Measurements from ENCODE around the gene DUOXA1. TPM values are rescaled to one million over a fixed set of nuclear protein-coding genes. Genes with fewer than 3 reads are reported as not detected.

DUOXA1 gene
- total and polyA plus RNA-seq, 9 of the 15 experiments (the other 6 are each of a cell fraction or from before 2014, with no cell fraction given), result 0.17 to 0.74 (median 0.24) TPM; not detected in 6

DNA sequence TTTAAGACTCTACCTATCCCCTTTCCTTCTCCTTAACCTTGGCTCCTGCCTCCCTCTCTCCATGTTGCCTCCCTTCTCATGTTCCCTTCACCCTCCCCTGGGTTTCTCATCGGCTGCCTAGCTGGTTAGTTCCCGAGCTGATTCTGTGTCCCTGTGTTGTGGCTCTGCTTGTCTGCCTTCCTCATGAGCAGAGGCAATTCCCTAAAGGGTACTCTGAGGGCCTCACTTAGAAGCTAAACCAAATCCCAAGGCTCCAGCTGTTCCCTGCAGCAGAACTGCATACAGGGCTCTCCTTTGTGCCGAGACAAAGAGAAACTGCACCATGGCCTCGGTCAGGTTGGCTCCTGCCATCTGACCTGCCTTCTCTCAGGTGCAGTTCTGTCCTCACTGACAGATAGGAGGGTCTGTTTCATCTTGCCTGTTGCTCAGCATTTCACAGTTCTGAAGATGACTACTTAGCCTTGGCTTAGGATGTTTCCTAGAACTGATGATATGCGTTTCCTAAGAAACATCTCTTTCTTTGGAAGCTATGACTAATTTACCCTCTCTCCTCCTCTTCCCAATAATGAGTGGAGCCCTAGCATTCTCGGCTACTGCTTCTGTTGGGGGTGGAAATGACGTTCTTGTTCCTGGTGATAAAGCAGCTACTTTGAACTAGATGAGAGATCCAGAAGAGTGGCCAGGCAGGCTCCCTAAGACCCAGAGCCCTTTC lies 27.2 kb upstream of the DUOXA1 start (continued):
- TF ChIP-seq FOSL1 (tag; conservative IDR thresholded peaks at IDR 0.05) (peak; percentile 73), HDAC1 (IDR thresholded peaks at IDR 0.05) (0 out of 4 replicates have a peak, but pooled peaks of 1 of the 2 experiments have one; percentile 14)

GRCh38 chr15:45155739-45156138 lies 26.1 kb upstream of the DUOXA1 start:
- in situ Hi-C loops (cut with MboI), result no loop called here

More at GRCh38 chr15:45155739-45156138, 26.1 kb upstream of the DUOXA1 start:
- ATAC-seq (no peak), FAIRE-seq (no peak), DNase-seq (ENCODE audit: extremely low read depth in 1 of 4, low spot score in 3 of 4) (no peak)
- 60% methylated on average over 8 of the region's 8 CpGs for WGBS (ENCODE audit: insufficient coverage, low coverage, missing lambda C conversion rate)
- Histone ChIP-seq H3K4me2 (ENCODE audit: insufficient read depth, low read length) (no peak overlapping the region), H4K20me1 (replicated peaks; ENCODE audit: control insufficient read depth, insufficient read depth, low read length) (no peaks in the 10 kb centered on the region), H3K27me3 (ENCODE audit: control insufficient read depth in 2 of 2, insufficient read depth in 2 of 2, low read length in 2 of 2) (peaks cover 0 to 4% of the 10 kb centered on the region in 2 experiments; a peak in 2 of 5 replicates), H3K79me2 (ENCODE audit: control insufficient read depth, insufficient read depth, low read length) (no peaks in the 10 kb centered on the region), H3K4me3 (no peak overlapping the region), H2AFZ (ENCODE audit: low read depth, low read length) (no peak overlapping the region), H3K27ac (ENCODE audit: extremely low read depth, low read depth, low read length) (no peak overlapping the region), H3K4me1 (replicated peaks in 1 of 2; ENCODE audit: control insufficient read depth in 2 of 2, insufficient read depth in 2 of 2, low read length in 2 of 2) (peaks cover 6 to 12% of the 10 kb centered on the region in 2 experiments; a peak in 3 of 5 replicates), H3K9me3 (replicated peaks; ENCODE audit: control insufficient read depth, insufficient read depth, low read depth, low read length) (no peaks in the 10 kb centered on the region), H3K9me1 (ENCODE audit: control insufficient read depth, insufficient read depth, low read length) (no peaks in the 10 kb centered on the region), H3K9ac (ENCODE audit: insufficient read depth in 1 of 2, low read depth in 2 of 2, low read length in 2 of 2) (no peak overlapping the region), H3K36me3 (ENCODE audit: control insufficient read depth, insufficient read depth, low read length) (no peaks in the 10 kb centered on the region)
- intact Hi-C loops (cut with micrococcal nuclease), result no loop called here
- CTCF ChIA-PET (ENCODE audit: low intra/inter-chr PET ratio), result no interaction called here
- BruUV-seq (replicated peaks), result no TSS peak
- TF ChIP-seq, protein P1, sequence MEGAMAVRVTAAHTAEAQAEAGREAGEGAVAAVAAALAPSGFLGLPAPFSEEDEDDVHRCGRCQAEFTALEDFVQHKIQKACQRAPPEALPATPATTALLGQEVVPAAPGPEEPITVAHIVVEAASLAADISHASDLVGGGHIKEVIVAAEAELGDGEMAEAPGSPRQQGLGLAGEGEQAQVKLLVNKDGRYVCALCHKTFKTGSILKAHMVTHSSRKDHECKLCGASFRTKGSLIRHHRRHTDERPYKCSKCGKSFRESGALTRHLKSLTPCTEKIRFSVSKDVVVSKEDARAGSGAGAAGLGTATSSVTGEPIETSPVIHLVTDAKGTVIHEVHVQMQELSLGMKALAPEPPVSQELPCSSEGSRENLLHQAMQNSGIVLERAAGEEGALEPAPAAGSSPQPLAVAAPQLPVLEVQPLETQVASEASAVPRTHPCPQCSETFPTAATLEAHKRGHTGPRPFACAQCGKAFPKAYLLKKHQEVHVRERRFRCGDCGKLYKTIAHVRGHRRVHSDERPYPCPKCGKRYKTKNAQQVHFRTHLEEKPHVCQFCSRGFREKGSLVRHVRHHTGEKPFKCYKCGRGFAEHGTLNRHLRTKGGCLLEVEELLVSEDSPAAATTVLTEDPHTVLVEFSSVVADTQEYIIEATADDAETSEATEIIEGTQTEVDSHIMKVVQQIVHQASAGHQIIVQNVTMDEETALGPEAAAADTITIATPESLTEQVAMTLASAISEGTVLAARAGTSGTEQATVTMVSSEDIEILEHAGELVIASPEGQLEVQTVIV (CRISPR knock-in tag; IDR thresholded peaks at IDR 0.05; ENCODE audit: borderline replicate concordance), result no peak
- TF ChIP-seq ILK (tag; IDR thresholded peaks at IDR 0.05; ENCODE audit: borderline replicate concordance, low read depth) (no peak), GTF2F1 (IDR thresholded peaks at IDR 0.05; ENCODE audit: low read depth, low read length) (no peak), NFIC (IDR thresholded peaks at IDR 0.05) (peak; percentile 74), SAP30 (IDR thresholded peaks at IDR 0.05; ENCODE audit: borderline replicate concordance, insufficient read depth, low read depth, low read length, poor library complexity, severe bottlenecking) (no peak), SREBF1 (IDR thresholded peaks at IDR 0.05; ENCODE audit: borderline replicate concordance, low read depth, low read length) (no peak), MTA2 (IDR thresholded peaks at IDR 0.05; ENCODE audit: low read depth) (no peak)
- POLR2A ChIA-PET, result interaction anchor here (0.6 to 2.2 kb wide), 2 partner anchors 9 to 115 kb away, joined by 4 to 14 read pairs; no protein-coding TSS in a partner anchor
